ENCODE data around the gene DNAJC7.

GRCh38 chr17:41982026-41982760, 35.0 kb downstream of the DNAJC7 start:
- no peak for TF ChIP-seq CTCF (IDR thresholded peaks at IDR 0.05)
- no peak for TF ChIP-seq EP300 (IDR thresholded peaks at IDR 0.05; ENCODE audit: borderline replicate concordance in 1 of 2, low read depth in 1 of 2, low read length in 1 of 2)
- TF ChIP-seq POLR2AphosphoS5 (IDR thresholded peaks at IDR 0.05; ENCODE audit: low read depth, low read length) = no peak
- no peak for TF ChIP-seq NFIC (IDR thresholded peaks at IDR 0.05; ENCODE audit: borderline replicate concordance)
- no peak for TF ChIP-seq NRF1 (IDR thresholded peaks at IDR 0.05; ENCODE audit: low read depth, low read length)
